DMS153 treated with DMSO at 0.1 percent for 48 hours (cell line): Measurements from ENCODE around the gene FNDC7.
"Not testable (repeated sequence)": the region's sequence is repeated elsewhere in the genome, so short reads cannot be mapped to it uniquely, and the experiment has no call there.

Source experiments
- DNase-seq: peaks from one replicate; lab custom pipeline; 2025; ENCODE audit not compliant: unreplicated experiment; lab: John Stamatoyannopoulos, UW

Gene FNDC7

DNA sequence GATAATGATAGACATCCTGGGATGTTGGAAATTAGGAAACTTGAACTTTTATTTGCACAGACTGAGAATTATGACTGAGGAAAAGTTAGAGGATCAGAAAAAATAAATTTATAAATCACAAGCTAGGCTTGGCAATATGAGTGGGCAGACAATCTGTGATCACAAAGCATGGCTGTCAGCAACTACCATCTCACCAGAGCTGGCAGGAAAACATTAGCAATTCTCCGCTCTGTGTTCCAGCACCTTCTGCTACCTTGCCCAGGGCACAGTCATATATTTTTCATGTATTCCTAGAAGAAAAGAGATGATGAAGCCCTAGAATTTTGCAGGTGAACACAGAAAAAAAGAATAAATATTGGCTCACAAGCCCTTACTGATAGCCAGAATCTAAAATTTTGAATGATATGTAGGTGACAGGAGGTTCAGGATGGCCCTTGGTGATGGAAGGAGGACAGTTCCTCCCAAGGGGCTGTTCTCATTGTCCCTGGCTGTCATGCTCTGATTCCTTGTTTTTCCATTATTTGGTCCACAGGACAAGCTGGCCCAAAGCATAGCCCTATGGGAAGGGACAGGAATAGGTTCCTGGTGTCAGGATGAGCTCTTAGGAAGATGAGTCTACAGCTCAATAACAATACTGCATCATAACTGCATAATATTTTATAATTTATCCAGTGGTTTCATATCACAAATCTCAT lies 21.6 kb downstream of the FNDC7 start:
- no peak for DNase-seq

DNA sequence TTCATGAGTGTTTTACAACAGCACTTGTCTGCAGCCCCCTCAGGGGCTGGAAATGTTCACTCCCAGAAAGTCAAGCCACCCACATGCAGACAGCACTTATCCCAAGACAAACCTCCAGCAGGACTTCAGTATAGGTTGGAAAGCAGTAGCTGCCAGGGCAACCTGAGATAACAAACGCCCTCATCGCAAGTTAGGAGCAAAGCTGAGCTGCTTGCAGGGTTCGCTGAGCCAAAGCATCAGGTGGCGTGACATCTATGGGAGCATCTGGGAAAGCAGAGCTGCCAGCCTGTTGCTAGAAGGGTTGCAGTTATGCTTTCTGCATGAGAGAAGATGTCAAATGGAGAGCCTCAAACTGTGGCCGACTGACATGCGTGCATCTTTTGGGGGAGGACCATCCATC lies 29.5 kb downstream of the FNDC7 start:
- DNase-seq = no peak

DNA sequence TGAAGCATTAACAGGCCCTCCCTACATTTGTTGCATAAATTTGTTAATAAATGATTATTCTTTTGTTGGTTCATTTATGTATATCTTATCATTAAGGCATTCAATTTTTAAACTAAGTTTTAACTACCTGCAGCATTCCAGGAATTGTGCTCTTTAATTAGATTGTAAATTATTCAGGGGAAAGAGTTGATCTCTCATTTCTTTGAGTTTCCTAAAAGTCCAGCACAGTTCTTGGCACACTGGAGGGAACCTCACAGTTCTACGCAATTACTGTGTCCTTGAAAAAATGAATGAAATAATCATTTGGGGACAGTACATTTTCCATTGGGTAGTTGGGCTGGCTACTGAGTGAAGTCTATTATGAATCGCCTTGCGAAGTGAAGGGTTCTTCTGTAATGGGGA lies 33.3 kb downstream of the FNDC7 start:
- no peak for DNase-seq

DNA sequence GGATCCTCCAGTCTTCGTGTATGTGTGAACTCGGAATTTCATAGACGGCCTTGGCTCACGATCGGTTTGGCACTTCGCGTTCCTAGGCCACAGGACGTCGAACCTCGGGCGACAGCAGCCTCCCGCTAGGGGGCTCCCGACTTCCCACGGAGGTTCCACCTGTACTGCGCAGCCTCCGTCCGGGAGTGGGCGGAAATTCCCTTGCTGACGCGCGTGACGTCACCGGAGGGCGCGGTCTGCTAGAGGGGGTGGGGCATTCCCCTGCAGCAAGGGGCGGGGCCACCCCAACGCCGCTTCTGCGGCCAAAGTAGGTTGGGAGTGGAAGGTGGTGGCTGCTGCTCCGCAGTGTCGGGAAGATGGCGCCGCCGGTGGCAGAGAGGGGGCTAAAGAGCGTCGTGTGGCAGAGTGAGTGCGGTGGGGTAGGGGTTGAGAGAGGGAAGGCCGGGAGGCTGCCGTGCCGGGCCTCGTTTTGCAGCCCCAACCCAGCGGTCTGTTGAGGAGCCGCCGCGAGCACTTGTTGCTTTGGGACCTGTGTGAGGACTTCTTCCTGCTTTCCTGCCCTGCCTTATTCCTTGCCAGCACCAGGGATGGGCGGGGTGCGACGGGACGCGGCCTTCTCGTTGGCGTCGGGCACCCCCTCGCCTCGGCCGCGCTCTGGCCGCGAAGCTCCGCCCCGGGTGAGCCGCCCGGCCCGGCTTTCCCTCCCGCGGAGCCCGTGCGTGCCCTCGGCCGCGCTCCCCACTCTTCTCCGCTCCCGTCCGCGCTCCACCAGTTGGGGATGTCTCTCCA lies 33.9 kb downstream of the FNDC7 start, which contains the start of gene STXBP3:
Gene STXBP3 (plus strand): TSS at position 293 of the 789 bp plus-strand sequence. CDS start 64 bp downstream, at position 357.
- DNase-seq = peak; percentile 96

DNA sequence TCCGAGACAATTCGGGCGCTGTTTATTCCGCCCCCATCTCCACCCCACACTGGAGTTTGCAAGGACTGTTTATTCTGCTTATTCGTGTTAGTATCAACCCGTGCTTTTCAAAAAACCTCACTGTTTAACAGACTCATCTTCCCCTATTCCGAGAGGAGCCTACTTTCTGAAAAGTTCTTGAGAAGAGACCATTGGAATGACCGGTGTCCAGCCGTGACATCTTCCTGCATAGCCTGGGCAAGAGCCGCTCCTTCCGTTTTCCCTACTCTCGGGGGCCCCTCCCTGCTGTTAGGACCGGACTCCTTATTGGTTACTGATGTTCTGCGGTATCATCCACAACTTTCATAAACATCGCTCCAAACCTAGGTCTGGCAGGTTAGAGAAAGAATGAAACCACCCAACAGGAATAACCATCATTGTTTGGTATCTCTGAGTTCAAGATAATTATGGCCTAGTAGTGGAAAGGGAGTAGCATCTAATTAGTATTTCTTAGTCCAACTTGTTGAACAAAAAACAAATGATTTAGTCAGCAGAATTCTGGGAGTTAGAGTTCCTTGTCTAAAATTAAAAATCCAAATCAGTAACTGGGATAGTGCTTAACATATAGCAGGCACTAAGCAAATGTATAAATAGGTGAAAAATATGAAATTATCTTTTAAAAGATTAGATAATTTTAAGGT lies 34.6 kb downstream of the FNDC7 start:
- peak; percentile 57 for DNase-seq

DNA sequence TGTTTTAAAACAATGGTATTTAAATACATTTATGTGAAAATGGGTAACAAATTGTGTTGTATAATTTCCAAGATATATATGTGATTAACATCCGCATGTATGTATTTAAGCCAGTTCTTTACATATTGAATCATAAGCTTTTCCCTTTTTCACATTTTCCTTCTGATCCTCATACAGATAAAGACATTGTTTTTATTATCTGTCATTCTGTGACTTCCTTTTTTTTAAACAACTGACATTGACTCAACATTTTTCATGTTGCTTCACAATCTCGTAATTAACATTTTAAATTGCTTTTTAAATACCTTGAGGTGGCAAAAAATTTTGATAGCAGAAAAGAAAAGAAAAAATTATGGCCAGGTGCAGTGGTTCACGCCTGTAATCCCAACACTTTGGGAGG lies 35.2 kb downstream of the FNDC7 start:
- no peak for DNase-seq

DNA sequence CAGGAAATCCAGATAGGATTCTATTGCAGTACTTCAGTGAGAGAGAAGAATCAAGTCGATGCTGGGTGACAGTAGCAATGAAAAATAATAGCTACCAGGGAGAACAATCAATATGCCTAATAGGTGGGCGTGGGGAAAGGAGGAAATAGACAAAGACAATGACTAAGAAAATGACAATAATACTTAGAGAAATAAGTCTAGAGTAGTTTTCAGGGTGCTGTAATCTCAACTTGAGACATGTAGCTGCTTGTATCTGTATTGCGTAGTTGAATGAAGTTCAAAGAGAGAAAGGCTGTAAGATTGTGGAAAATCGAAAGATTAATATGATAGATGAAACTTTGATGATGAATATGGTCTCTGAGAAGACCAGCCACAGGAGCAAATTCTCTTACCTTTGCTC lies 36.4 kb downstream of the FNDC7 start:
- no peak for DNase-seq

DNA sequence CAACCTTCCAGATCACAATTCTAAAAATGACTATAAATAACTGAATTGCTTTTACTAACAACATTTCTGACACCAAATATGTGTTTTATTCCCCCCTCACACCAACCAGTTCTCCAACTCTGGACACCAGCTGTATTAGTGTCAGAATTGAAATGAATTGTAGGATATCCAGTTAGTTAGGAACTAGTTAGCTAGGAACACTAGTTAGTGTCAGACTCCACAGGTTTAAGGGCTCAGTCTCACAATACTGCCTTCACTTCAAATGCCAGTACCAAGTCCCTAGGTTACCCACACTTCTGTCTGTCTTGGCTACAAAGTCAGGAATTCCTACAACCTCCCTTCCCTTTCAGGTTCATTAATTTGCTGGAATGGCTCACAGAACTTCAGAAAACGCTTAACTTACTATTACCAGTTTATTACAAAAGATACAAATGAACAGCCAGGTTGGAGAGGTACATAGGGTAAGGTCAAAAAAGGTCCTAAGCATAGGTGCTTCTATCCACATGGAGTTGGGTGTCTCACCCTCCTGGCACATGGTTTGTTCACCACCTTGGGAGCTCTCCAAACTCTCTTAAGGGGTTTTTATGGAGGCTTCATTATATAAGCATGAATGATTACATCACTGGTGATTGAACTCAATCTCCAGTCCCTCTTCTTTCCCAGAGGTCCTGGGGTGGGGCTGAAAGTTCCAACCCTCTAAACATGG lies 37.9 kb downstream of the FNDC7 start:
- DNase-seq = no peak

DNA sequence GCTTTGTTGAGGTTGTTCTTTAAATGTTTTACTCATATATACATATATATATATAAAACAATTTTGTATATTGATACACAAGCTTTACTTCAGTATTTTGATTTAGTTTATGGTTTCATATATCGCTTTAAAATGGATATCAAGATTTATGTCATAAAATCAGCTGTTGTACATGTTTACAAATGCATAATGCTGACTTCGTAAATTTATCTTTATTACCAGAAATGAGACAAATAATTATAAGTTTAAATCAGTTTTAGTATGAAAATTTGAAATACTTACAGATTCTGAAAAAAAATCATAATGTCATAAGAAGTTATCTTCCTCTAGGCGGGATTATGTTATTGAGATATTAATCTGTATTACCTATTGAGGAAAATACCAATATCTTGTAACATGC lies 40.7 kb downstream of the FNDC7 start:
- no peak for DNase-seq

DNA sequence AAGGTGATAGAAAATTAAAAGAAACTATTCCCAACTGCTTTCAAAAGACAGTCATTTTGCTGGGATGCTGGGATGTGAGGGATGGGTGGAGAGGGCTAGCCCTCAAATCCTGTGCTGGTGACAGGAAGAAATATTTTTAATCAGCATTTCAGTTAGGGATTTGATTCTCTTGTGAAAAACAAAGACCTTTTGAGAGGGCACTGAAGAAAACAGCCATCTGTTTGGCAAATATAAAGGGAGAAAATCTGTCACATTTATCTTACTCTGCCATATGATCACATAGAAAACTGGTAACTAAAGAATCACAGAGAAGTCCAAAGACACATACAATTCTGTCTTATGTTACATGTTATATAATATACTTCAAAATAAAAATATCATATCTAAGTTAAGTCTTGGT lies 46.1 kb downstream of the FNDC7 start:
- no peak for DNase-seq

DNA sequence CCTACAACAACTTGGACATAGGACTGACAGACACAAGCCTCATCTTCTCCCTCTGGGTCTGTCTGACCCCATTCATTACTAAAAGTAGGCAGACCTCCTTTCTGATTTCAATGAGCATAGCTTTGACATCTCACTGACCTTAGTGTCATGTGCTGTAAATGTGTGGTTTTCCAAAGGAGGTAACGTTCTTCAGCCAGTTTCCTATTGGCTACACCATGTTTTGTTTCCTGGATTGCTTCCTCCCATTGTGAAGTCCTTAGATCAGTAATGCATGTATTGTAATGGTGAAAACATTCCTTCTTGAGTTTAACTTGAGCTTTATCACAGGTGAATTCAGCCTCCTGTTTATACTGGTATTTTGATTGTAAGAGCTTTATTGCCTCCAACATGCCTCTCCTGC lies 54.4 kb downstream of the FNDC7 start:
- no peak for DNase-seq

DNA sequence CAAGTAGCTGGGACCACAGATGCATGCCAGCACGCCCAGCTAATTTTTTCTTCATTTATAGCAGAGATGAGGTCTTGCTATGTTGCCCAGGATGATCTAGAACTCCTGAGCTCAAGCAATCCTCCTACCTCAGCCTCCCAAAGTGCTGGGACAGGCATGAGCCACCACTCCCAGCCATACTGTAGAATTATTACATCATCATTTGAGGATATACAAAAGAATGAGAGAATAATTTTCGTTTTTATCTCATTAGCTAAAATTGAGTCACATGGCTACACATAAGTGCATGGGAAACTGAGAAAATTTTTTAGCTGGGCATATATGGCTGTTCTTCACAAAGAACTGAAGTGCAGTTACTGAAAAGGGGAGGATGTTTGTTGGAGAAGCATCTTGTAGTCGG lies 55.0 kb downstream of the FNDC7 start:
- no peak for DNase-seq

DNA sequence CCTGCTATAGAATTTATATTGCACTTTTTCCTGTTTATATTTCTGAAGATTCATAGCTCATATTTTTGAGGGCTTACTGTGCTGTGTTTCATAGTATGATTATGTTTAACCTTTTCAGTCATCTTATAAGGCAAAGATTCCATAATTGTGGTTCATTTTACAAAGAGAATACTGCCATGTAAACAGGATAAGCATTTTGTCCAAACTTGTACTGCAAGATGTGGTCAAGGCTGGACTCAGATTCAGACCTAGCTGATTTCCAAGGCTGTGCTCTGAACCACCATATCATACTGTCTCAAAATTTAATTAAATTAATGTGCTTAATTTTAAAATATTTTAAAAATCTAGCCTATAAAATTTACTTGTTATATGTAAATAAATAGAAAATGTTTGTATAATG lies 65.1 kb downstream of the FNDC7 start:
- no peak for DNase-seq

DNA sequence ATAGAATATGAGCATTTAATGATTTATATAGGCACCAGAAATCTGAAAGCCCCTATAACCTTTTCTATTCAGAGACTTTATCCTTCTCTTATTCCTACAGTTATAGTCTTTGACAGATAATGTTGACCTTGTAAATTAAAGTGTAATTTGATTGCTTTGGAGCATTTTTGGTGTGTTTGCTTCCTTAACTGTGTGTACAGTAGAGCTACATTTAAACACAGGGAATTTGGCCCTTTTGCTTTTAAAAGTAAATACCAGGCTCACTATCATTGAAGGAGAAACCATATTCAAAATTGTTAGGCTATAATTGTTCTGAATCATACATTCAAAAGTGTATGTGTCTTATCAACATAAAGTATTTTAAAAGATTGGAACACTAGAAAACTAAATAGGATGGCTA lies 66.7 kb downstream of the FNDC7 start:
- DNase-seq = no peak

DNA sequence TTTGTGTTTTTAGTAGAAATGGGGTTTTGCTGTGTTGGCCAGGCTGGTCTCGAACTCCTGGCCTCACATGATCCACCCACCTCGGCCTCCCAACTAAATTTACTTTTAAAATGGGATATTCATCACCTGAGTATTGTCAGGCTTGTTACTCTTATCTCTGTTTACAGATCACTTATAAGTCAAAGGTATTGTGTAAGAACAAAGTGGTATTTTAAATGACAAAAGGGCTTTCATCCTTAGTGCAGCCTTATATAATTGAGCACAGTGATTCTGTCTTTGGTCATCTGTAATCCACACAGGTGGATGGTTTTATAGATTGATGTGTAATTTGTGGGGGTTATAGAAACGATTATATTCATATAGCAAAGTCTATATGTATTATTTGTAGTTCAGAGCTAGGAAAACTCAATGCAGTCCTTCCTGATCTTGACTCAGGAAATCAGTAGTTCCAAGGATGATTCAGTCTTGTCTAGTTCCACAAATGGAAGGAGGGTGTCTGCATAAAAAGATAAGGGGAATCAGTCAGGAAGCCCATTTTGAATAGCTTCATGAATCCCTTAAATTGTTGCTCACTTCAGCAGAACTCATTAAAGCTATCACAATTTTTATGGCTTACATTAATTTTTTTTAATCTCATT lies 68.3 kb downstream of the FNDC7 start:
- DNase-seq = no peak

DNA sequence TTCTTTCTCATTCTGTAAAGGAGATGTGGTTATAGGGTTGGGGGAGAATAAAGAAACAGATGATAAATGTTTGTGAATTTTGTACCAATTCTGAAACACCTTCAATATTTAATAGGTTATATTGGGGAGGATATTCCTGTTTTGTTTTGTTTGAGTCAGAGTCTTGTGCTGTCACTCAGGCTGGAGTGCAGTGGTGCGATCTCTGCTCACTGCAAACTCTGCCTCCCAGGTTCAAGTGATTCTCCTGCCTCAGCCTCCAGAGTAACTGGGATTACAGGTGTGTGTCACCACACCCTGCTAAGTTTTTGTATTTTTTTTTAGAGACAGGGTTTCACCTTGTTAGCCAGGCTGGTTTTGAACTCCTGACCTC lies 68.9 kb downstream of the FNDC7 start:
- not testable (repeated sequence) for DNase-seq

DNA sequence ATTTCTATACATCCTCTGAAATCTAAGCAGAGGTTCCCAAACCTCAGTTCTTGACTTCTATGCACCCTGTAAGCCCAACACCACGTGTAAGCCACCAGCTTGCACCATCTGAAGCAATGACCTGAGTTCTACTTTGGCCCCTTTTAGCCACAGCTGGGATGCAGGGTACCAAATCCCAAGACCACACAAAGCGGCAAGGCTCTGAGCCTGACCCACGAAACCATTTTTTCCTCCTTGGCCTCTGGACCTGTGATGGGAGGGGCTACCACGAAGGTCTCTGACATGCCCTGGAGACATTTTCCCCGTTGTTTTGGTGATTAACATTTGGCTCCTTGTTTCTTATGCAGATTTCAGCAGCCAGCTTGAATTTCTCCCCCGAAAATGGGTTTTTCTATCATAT lies 72.6 kb downstream of the FNDC7 start:
- no peak for DNase-seq

DNA sequence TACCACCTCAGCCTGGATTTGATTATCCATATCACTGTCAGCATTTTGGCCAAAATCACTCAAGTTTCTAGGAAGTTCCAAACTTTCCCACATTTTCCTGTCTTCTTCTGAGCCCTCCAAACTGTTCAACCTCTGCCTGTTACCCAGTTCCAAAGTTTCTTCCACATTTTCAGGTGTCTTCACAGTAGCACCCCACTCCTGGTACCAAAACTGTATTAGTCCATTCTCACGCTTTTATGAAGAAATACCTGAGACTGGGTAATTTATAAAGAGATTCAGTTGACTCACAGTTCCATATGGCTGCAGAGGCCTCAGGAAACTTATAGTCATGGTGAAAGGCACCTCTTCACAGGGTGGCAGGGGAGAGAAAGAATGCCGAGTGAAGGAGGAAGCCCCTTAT lies 73.2 kb downstream of the FNDC7 start:
- DNase-seq = no peak

DNA sequence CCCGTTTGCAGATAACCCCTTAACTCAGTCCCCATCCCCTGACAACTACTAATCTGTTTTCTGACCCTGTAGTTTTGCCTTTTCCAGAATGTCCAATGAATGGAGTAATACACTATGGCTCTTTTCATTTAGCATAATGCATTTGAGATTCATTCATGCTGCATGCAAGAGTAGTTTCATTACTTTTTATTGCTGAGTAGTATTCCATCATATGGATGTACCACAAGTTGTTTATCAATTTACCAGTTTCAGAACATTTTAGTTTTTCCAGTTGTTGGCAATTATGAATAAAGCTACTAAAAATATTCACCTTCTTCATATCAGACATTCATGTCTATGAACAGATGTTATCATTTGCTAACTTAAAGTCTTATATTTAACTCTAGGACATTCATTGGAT lies 79.1 kb downstream of the FNDC7 start:
- DNase-seq = no peak
